ENCODE results near the gene MTA1.

- TF ChIP-seq, protein P1, sequence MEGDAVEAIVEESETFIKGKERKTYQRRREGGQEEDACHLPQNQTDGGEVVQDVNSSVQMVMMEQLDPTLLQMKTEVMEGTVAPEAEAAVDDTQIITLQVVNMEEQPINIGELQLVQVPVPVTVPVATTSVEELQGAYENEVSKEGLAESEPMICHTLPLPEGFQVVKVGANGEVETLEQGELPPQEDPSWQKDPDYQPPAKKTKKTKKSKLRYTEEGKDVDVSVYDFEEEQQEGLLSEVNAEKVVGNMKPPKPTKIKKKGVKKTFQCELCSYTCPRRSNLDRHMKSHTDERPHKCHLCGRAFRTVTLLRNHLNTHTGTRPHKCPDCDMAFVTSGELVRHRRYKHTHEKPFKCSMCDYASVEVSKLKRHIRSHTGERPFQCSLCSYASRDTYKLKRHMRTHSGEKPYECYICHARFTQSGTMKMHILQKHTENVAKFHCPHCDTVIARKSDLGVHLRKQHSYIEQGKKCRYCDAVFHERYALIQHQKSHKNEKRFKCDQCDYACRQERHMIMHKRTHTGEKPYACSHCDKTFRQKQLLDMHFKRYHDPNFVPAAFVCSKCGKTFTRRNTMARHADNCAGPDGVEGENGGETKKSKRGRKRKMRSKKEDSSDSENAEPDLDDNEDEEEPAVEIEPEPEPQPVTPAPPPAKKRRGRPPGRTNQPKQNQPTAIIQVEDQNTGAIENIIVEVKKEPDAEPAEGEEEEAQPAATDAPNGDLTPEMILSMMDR (IDR thresholded peaks at IDR 0.05; ENCODE audit: low read length) = no peak
- no peak for TF ChIP-seq EZH2 (IDR thresholded peaks at IDR 0.05; ENCODE audit: borderline replicate concordance, low read length)
Observed at GRCh38 chr14:105456736-105457617, 37.4 kb downstream of the MTA1 start.
